ENCODE data around the gene PALM3. TPM values are rescaled to one million over a fixed set of nuclear protein-coding genes. Genes with fewer than 3 reads are reported as not detected.
A peak's percentile ranks its signal among the peaks of the same experiment; 100 is the strongest.

PALM3 gene
- total and polyA plus RNA-seq, 10 of the 15 experiments (the other 5 are each of a cell fraction or from before 2014, with no cell fraction given): 0.07 TPM; not detected in 9

DNA sequence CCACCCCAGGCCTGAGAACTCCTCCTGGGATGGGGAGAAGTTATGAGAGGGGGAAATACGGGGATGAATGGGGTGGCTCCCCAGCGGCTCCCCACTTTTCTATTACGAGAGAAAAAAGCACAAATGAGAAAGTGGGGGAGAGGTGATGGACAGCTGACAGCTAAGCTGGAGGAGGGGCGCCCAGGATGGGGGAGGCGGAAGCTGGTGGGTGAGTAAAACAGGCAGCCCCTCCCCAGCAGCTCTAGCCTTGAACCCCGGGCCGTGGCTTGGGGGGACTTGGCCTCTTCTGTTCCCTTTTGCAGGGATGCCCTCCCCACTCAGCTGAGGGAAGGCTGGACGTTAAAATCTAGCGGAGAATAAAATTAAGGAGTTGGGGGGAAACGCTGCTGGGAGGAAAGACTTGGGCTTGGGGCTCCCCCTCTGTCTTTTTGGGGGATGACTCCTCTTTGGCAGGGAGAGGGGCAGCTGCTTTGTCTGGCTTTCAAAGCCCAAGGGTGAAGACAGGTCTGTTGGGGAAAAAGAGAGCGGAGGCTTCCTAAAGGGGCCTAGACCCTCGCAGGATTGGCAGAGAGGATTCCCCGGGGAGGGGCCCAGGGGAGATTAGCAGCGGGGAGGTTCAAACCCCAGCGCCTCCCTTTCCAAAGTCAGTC, 30.1 kb upstream of the PALM3 start:
- Histone ChIP-seq H4K20me1 (ENCODE audit: control insufficient read depth, insufficient read depth) (no peaks in the 10 kb centered on the region), H3K4me3 (peak overlapping the region; percentile 100), H3K9ac (ENCODE audit: control insufficient read depth, insufficient read depth, low read length) (peak overlapping the region; percentile 76), H3K79me2 (ENCODE audit: control insufficient read depth, insufficient read depth, low read length) (peaks cover 6% of the 10 kb centered on the region), H3K27ac (ENCODE audit: control insufficient read depth, insufficient read depth) (peak overlapping the region; percentile 82), H3K36me3 (ENCODE audit: control insufficient read depth in 2 of 2, insufficient read depth in 2 of 2, low read length in 1 of 2) (peaks cover 4 to 5% of the 10 kb centered on the region in 2 experiments), H3K4me1 (ENCODE audit: control insufficient read depth, insufficient read depth, low read length) (peaks cover 7% of the 10 kb centered on the region; the same call in 1 of the 2 replicates), H3K27me3 (replicated peaks in 1 of 2; ENCODE audit: control insufficient read depth in 2 of 2, insufficient read depth in 2 of 2, low read length in 1 of 2) (no peaks in the 10 kb centered on the region), H3K4me2 (ENCODE audit: control insufficient read depth, insufficient read depth) (peak overlapping the region; percentile 85), H3K9me3 (replicated peaks; ENCODE audit: control insufficient read depth, insufficient read depth, low read length) (peaks cover 2% of the 10 kb centered on the region; the same call in 1 of the 3 replicates), H2AFZ (ENCODE audit: control insufficient read depth, low read depth, low read length) (peak overlapping the region; percentile 45)
- ChIA-PET CTCF (interaction anchor here (0.6 to 1.3 kb wide), 7 partner anchors 9 to 226 kb away, joined by 3 to 6 read pairs (median 3); partner anchors contain the start of gene ASF1B), SMC1A (ENCODE audit: uncharacterized antibody, unreplicated experiment) (interaction anchor here (1.0 to 1.7 kb wide), 3 partner anchors 9 to 25 kb away, joined by 3 to 5 read pairs (median 5); partner anchors contain the start of gene PRKACA), POLR2A (interaction anchor here (1.1 to 4.1 kb wide), 2 partner anchors 10 to 21 kb away, joined by 3 to 23 read pairs; a partner anchor contains a TSS), RAD21 (ENCODE audit: unreplicated experiment) (interaction anchor here (1.0 to 1.6 kb wide), 4 partner anchors 9 to 45 kb away, joined by 4 to 8 read pairs (median 6); partner anchors contain the start of gene ASF1B)
- TSS peak; percentile 54 for BruUV-seq (replicated peaks)
- in situ Hi-C loops (cut with MboI) (no loop called here), intact Hi-C loops (cut with micrococcal nuclease; ENCODE audit: unreplicated experiment) (no loop called here)
- FAIRE-seq (peak; percentile 82), ATAC-seq (peak; percentile 43), DNase-seq (ENCODE audit: low read depth, low spot score) (no peak)
- WGBS (ENCODE audit: insufficient coverage, insufficient replicate concordance, low lambda C conversion rate, missing lambda C conversion rate): 8% methylated on average over 15 of the region's 15 CpGs
- TF ChIP-seq CHD2 (IDR thresholded peaks at IDR 0.05; ENCODE audit: borderline replicate concordance, low read depth, low read length) (0 out of 2 replicates have a peak, but pooled peaks have one; percentile 27), ZNF207 (IDR thresholded peaks at IDR 0.05; ENCODE audit: borderline replicate concordance) (no peak), SREBF2 (IDR thresholded peaks at IDR 0.05; ENCODE audit: low read length) (no peak), MTA2 (IDR thresholded peaks at IDR 0.05; ENCODE audit: low read depth) (peak; percentile 52; the same call in 1 of the 2 replicates), ZNF217 (IDR thresholded peaks at IDR 0.05) (no peak), JUND (IDR thresholded peaks at IDR 0.05; ENCODE audit: low read depth, low read length) (no peak), MYC (IDR thresholded peaks at IDR 0.05; ENCODE audit: insufficient read depth, insufficient read length, insufficient replicate concordance, low read length, severe bottlenecking) (no peak), TCF12 (IDR thresholded peaks at IDR 0.05; ENCODE audit: low read depth, low read length) (no peak), NRF1 (conservative IDR thresholded peaks at IDR 0.05; ENCODE audit: low read depth, low read length) (no peak), JUNB (IDR thresholded peaks at IDR 0.05) (peak; percentile 11; the same call in 1 of the 2 replicates)
- TF ChIP-seq, protein P1, sequence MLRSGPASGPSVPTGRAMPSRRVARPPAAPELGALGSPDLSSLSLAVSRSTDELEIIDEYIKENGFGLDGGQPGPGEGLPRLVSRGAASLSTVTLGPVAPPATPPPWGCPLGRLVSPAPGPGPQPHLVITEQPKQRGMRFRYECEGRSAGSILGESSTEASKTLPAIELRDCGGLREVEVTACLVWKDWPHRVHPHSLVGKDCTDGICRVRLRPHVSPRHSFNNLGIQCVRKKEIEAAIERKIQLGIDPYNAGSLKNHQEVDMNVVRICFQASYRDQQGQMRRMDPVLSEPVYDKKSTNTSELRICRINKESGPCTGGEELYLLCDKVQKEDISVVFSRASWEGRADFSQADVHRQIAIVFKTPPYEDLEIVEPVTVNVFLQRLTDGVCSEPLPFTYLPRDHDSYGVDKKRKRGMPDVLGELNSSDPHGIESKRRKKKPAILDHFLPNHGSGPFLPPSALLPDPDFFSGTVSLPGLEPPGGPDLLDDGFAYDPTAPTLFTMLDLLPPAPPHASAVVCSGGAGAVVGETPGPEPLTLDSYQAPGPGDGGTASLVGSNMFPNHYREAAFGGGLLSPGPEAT (IDR thresholded peaks at IDR 0.05; ENCODE audit: low read depth): peak; percentile 60; the same call in 1 of the 2 replicates
- TF ChIP-seq, protein P2, sequence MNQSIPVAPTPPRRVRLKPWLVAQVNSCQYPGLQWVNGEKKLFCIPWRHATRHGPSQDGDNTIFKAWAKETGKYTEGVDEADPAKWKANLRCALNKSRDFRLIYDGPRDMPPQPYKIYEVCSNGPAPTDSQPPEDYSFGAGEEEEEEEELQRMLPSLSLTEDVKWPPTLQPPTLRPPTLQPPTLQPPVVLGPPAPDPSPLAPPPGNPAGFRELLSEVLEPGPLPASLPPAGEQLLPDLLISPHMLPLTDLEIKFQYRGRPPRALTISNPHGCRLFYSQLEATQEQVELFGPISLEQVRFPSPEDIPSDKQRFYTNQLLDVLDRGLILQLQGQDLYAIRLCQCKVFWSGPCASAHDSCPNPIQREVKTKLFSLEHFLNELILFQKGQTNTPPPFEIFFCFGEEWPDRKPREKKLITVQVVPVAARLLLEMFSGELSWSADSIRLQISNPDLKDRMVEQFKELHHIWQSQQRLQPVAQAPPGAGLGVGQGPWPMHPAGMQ (IDR thresholded peaks at IDR 0.05; ENCODE audit: borderline replicate concordance): no peak
- TF ChIP-seq, protein P3, sequence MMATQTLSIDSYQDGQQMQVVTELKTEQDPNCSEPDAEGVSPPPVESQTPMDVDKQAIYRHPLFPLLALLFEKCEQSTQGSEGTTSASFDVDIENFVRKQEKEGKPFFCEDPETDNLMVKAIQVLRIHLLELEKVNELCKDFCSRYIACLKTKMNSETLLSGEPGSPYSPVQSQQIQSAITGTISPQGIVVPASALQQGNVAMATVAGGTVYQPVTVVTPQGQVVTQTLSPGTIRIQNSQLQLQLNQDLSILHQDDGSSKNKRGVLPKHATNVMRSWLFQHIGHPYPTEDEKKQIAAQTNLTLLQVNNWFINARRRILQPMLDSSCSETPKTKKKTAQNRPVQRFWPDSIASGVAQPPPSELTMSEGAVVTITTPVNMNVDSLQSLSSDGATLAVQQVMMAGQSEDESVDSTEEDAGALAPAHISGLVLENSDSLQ (IDR thresholded peaks at IDR 0.05): peak; percentile 95
- TF ChIP-seq, protein P4, sequence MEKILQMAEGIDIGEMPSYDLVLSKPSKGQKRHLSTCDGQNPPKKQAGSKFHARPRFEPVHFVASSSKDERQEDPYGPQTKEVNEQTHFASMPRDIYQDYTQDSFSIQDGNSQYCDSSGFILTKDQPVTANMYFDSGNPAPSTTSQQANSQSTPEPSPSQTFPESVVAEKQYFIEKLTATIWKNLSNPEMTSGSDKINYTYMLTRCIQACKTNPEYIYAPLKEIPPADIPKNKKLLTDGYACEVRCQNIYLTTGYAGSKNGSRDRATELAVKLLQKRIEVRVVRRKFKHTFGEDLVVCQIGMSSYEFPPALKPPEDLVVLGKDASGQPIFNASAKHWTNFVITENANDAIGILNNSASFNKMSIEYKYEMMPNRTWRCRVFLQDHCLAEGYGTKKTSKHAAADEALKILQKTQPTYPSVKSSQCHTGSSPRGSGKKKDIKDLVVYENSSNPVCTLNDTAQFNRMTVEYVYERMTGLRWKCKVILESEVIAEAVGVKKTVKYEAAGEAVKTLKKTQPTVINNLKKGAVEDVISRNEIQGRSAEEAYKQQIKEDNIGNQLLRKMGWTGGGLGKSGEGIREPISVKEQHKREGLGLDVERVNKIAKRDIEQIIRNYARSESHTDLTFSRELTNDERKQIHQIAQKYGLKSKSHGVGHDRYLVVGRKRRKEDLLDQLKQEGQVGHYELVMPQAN (conservative IDR thresholded peaks at IDR 0.05): no peak
- TF ChIP-seq, protein P5, sequence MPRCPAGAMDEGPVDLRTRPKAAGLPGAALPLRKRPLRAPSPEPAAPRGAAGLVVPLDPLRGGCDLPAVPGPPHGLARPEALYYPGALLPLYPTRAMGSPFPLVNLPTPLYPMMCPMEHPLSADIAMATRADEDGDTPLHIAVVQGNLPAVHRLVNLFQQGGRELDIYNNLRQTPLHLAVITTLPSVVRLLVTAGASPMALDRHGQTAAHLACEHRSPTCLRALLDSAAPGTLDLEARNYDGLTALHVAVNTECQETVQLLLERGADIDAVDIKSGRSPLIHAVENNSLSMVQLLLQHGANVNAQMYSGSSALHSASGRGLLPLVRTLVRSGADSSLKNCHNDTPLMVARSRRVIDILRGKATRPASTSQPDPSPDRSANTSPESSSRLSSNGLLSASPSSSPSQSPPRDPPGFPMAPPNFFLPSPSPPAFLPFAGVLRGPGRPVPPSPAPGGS (IDR thresholded peaks at IDR 0.05; ENCODE audit: borderline replicate concordance, insufficient read depth, low read depth, low read length, poor library complexity, severe bottlenecking): no peak

All from GM12878 (cell line).